Testis (tissue), 2 donors: ENCODE measurements around the gene CNNM2.
A peak's percentile ranks its signal among the peaks of the same experiment; 100 is the strongest.

Experiments used
- POLR2A ChIP-seq: fragments of 450-650 bp; IDR thresholded peaks from one replicate; pipeline ENCODE4 v1.6.1; 2017; ENCODE audit warnings: antibody characterized with exemption, mild to moderate bottlenecking, moderate library complexity
- TF ChIP-seq, protein P1 (sequence below), 3 experiments: fragments of 450-650 bp in 2 of 3; fragments of 200-600 bp in 1 of 3; sonication (generic) in 1 of 3; IDR thresholded peaks; one replicate each; pipeline ENCODE4 v1.5.1; 2016 to 2019; ENCODE audit warnings: antibody characterized with exemption in 3 of 3, mild to moderate bottlenecking in 2 of 3, moderate library complexity in 1 of 3

- TF ChIP-seq, protein P1, sequence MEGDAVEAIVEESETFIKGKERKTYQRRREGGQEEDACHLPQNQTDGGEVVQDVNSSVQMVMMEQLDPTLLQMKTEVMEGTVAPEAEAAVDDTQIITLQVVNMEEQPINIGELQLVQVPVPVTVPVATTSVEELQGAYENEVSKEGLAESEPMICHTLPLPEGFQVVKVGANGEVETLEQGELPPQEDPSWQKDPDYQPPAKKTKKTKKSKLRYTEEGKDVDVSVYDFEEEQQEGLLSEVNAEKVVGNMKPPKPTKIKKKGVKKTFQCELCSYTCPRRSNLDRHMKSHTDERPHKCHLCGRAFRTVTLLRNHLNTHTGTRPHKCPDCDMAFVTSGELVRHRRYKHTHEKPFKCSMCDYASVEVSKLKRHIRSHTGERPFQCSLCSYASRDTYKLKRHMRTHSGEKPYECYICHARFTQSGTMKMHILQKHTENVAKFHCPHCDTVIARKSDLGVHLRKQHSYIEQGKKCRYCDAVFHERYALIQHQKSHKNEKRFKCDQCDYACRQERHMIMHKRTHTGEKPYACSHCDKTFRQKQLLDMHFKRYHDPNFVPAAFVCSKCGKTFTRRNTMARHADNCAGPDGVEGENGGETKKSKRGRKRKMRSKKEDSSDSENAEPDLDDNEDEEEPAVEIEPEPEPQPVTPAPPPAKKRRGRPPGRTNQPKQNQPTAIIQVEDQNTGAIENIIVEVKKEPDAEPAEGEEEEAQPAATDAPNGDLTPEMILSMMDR (IDR thresholded peaks at IDR 0.05): peak in 1 of 3 experiments; percentile 16
- no peak for TF ChIP-seq POLR2A
Observed at GRCh38 chr10:103111031-103111917, 193.2 kb downstream of the CNNM2 start.
